Measurements from ENCODE around the gene PTPRG.

PTPRG gene

DNA sequence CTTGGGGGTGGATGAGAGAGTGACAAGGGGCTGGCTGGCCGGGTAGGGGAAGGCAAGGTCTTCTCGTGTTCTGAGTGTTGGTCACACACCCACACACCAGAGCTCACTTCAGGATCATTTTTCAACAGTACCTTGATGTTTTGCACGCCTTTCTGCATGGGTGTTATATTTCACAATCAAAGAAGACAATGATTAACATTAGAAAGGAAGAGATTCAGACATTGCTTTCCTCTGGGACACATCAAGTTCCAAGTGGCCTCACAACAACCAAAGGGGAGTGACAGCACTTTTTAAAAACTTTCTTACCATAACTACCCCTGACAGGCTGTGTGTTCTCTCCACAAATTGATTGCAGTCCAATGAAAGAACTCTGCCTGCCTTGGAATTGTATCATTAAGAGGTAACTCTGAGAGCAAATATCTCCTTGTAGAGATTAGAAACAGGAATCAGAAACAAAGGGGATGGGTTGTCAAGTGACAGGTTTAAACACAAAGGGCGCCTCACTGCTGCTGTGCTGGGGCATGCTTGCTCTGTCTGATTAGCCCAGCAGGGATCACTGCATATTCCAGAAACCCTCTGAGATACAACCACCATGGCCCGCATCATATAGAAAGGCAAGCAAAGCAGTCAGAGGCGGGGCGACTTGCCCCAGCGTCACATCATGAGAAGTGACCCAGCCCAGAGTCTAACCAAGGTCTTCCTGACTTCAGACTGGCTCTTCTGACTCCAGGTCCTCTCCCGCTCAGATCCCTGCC is 581.1 kb downstream of the PTPRG start:
- no peak for DNase-seq

DNA sequence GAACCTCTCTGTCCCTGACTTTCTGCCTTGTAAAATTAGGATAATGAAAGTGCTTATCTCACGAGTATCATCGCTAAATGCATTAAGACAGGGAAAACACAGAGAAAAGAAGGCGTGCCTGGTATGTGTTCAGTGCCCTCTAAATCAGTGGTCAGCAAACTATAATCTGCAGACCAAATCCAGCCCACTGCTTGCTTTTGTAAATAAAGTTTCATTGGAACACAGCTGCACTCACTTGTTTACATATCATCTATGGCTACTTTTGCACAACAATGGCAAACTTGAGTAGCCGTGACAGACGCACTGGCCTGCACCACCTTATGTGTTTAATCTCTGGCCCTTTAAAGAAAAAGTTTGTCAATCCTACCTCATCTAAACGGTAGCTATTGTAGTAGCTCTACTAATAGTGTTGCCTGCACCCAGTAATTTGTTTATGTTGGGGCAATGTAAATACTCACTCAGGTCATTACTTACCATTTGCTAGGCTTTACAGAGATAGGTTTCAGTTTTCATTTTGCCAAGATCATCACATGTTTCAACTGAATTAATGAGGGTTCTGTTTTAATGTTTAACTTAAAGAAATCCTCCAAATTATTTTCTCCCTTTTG is 582.6 kb downstream of the PTPRG start:
- no peak for DNase-seq

DNA sequence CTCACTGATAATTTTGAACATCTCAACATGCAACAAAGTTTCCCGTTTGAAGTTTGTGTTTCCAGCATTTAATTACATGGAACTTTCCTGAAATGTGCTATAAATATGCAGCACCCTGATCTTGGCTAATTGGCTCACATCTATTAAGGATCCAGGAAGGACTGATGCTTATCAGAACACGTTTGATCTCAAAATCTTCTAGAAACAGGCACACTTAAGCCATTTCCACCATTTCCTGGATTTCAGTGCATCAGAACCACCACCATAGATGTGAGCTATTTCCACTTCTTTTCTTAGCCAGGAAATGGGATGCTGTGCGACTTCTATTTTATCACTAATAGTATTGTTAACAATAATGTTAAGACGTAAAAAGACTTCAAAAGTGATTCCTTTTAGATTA is 583.1 kb downstream of the PTPRG start:
- DNase-seq, result no peak

DNA sequence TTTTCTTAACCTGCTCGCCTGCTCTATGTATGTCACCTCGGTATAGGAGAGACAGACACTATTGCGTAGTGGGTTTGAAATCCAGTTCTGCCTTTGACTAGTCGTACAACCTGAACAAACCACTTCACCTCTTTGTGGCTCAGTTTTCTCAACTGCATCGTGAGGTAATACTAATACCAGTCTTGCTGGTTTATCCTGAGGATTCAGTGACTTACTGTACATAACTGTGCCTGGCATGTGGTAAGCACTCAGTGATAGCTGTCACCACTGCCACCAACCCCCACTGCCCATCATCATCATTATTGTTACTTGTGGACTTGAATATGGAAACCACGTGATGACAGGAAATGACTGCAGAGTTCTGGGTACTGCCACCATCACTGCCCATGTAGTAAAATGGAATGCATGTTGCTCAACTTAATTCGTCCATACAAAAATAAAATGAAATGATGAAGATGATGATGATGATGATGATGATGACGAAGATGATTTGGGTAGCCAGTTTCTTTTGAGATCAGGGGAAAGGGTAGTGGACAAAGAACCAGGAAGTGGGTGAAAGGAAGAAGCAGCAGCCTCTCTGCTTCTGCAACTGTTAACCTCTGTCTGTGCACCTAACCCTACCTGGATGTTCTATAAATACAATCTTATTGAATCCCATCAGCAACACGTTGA is 583.9 kb downstream of the PTPRG start:
- DNase-seq, result no peak

DNA sequence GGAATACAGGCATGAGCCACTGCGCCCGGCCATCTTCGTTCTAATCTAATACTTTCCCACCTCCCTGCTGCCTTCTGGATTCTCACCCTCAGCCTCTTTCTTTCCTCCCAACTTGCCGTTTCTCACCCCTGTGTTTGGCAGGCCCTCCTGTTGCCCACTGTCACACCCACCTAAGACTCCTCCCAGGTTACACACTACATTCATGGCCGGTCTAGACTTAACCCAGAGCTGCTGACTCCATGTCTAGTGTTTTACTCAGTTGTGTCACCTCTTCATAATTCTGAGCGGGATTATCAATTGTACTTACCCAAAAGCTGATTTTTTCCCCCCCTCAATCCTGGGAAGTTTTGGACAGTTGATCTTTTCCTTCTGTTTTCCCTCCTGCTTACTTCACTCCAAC is 588.2 kb downstream of the PTPRG start:
- DNase-seq, result no peak

DNA sequence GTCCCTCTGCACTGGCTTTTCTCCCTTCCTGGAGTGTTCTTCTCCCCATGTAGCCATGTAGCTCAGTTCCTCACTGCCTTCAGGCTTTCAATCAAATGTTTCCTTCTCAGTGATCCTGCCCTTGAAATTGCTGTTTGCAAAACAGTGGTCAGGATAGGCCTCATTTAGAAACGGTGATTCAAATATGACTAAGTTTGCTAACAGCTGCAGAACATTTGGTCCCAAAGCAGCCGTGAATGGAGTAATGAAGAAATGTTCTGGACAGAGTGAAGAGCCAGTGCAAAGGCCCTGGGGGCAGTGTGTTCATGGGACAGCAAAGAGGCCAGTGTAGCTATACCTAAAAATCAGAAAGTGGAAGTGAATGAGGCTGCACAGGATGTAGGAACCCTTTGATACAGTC is 588.6 kb downstream of the PTPRG start:
- no peak for DNase-seq

DNA sequence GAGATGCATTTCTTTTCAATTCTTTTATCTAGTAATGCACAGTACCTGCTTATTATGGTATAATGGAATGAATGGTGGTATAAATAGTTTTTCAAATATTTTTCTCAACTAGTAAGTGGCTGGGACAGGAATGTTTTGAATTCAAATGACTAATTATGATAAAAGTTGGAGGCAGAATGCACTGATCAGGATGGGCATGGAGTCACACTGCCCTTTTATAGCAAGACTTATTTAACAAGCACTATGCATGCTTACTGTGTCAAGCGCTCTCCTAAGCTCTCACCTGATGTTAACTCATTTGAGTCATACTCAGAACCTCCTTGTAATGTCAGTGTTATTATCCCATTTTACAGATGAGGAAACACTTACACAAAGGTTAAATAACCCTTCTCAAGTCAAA is 590.2 kb downstream of the PTPRG start:
- DNase-seq, result no peak

DNA sequence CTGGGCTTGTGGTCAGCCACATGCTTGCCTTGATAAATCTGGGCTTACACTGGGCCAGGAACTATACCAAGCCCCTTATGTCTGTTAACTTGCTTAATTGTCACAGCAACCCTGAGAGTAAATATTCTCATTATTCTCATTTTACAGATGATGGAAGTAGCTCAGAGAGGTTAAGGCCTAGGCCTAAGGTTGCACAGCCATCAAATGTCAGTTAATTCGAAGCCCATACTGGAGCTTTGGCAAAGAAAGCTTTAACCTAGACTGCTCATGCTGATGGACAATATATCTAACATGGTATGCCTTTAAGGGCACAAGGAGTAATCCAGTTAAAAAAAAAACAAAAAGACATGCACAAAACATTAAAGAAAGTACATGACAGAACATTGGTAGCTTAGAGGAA is 591.9 kb downstream of the PTPRG start:
- no peak for DNase-seq

DNA sequence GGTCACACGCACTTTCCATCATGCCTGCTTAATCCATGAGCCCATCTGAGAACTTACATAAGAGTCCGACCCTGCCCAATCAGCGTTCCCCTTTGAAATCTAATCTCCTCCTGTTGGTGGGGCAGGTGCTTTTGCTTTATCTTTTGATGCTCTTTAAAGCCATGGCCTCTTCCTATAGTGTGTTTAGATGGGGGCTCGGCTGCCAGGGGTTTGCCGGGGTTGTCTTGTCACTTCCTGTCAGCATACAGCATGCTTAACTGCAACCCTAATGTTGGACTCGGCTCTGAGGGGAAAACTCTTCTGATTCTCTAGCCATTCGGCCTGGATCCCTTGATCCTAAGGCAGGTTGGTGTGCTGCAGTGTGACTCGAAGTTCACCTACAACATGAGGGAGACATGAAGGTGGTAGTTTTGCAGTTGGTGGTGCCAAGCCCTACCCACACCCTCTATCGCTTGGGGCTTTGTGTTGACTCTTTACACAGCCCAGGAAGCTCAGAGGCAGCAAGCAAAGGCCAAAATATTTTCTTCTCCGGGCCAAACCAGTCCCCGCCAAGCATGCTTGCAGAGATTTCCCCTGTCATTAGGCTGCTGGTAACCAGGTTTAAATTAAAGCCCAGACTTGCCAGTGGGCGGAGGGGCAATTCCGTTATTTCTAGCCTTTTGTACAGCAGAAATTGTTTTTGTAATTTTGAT is 593.2 kb downstream of the PTPRG start:
- DNase-seq, result no peak

DNA sequence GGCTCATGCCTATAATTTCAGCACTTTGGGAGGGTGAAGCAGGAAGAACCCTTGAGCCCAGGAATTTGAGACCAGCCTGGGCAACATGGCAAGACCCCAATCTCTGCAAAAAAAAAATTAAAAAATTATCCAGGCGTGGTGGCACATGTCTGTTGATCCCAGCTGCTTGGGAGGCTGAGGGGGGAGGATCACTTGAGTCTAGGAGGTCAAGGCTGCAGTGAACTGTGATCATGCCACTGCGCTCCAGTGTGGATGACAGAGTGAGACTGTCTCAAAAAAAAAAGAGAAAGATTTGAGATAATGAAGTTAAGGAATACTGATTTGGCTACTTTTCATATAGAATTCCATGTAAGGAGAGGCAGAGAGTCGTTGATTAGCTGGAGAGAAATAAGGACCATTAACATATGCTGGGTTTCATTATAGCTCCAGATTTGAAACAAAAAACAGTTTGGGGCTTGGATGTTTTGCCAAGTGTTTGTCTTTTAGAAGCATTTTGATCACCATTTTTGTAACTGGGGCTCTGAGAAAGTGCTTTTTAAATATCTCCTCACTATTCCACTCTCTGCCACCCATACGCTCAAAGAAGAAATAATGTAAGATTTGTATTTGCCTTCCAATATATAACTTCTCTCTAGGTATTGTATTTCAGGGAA is 597.8 kb downstream of the PTPRG start:
- no peak for DNase-seq

DNA sequence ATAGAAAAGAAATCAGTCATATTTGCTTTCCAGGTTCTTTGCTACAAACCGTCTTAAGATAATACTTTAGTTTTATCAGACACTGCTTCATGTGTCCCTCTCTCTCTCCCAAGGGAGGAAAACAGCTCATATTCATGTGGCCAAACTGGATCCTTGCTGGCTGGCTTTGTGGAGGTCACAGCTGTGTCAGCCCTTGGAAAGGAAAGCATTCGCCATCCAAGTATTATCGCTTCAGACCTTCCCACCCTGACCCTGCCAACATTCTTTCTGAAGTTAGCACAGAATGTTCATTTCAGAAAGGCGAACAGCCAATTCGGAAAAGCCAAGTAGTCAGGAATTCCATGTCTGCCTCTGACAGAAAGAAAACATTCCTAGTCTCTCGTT is 598.3 kb downstream of the PTPRG start:
- no peak for DNase-seq

DNA sequence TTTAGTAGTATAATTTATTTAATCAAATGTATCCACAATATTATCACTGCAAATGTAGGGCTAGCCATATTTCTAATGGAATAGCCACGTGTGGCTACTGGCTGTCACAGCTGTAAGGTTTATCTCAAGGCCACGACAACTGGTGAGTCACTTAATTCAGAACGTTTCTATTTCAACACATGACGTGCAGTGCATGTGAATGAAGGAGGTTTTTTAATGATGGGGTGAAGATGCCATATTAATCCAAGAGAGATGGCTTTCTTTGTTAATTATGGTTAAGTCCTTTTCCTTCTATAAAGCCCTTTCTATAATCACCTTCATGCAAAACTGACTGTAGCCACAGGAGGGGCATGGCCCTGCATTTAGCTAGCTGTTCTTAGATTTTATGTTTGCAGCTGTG is 600.0 kb downstream of the PTPRG start:
- no peak for DNase-seq

DNA sequence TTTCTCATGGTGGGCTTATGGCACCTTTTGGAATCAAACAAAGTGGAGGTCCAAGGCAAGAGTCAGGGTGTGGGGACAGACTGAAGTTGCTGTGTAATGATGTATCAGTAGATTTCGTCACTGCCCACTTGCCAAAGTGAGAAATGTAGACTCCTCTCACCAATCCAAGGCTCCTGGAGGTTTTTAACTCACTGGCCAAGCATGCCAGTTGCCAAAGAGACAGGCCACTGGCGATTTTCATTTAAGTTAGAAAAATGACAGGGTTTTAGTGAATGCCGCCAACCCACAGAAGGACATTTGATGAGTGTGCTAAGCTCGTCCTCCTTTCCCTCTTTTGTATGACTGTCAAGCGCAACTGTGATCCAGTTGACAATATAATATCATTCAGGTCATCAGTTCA is 602.8 kb downstream of the PTPRG start:
- no peak for DNase-seq

DNA sequence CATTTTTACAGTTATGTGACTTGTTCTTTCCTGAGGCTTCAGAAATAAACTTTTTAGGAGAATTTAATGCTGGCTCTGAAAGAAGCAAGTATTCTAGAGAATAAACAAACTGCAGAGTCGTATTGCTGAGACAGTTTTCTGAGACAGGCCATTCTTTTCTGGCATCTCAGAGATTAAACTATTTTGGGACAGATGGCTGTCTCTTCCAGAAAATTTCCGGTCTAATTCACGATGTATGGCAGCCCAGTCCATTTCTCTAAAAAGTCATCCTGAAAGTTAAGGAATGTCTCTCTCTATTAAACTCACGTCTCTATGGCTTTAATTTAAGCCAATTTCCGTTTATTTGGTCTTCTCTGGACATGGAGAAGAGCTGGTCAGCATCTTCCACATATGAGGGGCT is 603.4 kb downstream of the PTPRG start:
- DNase-seq, result no peak

DNA sequence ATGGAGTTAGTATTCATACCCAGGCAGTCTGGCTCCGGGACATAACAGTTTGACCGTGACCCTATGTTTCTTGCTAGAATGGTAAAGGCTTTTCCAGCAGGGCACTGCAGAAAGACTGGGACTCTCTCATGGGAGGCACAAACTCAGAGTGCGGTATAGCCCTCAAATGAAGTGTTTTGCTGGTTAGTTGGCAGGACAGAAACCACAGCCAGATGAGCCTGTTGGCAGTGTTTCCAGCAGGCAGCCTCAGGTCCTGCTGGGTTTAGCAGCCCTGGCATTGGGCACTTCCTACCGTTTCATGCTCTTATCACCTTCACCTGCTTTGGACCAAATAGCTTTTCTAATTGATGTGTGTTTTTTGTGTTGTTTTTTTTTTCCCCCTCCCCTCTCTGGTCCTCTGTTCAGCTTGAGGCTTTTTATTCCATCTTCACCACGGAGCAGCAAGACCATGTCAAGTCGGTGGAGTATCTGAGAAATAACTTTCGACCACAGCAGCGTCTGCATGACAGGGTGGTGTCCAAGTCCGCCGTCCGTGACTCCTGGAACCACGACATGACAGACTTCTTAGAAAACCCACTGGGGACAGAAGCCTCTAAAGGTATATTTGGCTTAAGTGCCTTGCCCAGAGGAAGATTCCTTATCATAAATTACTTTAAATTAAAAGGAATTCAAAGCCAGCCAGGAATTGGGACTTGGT is 606.3 kb downstream of the PTPRG start:
- no peak for DNase-seq

DNA sequence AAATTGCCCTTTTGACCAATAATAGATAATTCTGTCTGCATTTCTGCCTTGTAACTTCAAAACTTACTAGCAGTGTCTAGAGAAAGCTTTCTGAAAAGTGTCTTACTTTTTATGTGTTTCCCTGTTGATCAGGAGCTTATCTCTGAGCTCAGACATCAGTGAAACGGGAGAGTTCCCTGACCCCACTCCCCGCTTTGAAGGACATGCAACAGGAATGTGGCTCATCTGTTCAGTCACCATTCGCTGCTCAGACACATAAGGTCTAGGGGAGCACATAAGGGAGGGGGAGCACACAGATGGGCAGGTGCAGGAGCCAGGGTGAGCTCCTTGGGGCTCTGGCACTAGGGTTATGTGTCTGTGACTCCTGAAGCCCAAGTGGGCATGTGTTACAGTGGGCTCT is 607.0 kb downstream of the PTPRG start:
- no peak for DNase-seq

DNA sequence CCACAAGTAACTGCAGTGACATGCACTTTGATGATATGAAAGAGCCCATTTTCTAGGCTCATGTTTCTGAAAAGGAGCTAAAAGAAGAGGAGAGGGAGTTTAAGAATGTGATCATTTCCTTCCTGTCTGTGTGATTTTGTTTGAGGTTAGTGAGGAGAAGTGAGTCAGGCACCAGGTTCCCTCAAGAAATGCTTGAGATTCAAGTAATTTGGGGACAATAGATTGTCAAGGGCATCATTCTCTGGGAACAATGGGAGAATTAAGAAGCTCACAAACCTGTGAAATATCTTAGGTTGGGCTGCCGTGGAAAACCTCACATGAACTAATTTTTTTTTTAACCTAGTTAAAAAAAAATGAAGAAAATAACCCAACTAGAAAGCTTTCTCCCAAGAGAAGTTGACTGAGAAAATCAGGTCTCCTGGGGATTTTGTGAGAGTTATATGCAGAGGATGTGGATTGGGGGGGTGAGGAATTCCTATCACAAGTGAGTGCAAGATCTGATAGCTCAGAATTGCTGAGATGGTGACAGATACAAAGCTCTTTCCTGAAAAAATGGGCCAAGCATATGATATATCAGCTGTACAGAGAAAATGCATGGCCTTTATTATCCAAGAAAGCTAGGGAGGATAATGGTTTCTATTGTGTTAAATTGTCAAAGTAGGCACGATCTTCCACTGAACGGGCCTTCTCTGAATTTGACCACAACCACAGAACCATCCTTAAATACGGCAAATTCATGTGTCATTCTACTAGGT is 608.7 kb downstream of the PTPRG start:
- no peak for DNase-seq

DNA sequence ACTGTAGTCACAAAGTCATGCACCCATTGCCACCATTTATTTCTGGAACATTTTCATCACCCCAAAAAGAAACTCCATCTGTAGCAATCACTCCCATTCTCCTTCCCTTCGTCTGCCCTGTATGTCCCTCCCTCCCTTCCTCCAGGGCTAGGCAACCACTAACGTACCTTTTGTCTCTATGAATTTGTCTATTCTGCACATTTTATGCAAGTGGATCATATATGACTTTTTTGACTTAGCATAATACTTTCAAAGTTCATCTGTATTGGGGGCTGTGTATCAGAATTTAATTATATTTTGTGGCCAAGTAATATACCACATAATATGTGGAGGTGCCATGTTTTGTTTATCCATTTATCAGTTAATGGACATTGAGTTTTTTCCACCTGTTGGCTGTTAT is 610.4 kb downstream of the PTPRG start:
- no peak for DNase-seq

DNA sequence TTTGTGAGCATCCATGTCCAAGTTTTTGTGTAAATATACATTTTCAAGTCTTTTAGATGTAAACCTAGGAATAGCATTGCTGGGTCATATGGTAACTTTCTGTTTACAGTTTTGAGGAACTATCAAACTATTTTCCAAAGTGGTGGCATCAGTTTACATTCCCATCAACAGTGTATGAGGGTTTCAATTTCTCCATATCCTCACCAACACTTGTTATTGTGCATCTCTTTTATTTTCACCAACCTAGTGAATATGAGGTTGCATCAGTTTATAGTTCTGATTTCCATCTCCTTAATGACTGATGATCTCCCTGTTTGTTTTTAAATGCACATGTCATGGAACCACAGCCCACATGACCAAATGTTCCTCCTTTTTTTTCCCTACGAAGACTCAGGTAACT is 610.8 kb downstream of the PTPRG start:
- DNase-seq, result no peak

DNA sequence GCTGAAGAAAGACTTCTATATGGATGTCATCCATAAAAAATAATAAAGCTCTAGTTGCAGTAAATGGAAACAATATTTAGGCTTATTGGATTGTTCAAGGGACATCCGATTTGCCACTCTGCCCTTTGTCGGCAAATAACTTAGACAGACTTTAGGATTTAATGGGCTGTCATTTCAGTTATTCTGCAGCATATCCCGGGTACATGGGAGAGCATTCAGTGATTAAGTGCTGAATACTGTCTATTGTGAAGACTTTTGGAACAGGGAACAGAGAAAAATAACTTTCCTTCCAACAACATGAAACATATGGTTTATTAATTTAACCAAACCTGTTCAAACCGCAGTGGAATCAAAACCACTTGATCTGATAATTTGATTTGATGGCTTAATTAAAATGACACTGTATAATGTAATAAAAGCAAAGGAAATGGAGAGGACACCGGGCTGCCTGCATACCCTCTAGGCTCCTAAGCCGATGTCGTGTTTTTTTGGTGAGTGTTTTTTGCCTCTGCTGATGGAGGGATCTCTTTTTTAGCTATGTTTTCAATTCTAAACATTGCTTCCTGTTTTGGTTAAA is 612.7 kb downstream of the PTPRG start:
- DNase-seq, result no peak

DNA sequence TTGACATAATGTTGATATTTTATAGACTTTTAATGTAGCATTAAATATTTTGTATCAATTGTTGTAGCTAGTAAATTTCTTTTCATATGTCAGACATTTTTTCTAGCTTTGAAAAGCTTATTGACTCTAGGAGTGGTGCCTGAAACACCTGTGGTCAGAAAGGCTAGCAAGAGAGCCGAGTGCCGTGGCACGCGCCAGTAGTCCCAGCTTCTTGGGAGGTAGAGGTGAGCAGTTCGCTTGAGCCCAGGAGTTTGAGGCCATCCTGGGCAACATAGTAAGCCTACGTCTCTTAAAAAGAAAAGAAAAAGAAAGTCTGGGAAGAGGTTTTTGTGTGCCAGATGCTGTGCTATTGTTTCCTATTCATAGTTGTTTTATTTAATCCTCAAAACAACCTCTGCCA is 613.8 kb downstream of the PTPRG start:
- no peak for DNase-seq

DNA sequence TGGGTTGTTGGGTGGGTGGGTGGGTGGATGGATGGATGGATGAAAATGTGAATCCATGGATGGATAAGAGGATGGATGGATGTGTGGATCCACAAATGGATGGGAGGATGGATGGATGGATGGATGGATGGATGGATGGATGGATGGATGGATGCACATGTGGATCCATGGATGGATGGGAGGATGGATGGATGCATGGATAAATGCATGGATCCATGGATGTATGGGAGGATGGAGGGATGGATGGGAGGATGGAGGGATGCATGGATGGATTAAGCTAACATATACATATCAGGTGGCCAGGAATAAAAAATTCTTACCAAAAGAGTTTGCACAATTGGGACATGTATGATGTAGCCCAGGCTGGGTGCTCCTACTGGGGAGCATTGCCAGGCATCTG is 616.7 kb downstream of the PTPRG start:
- no peak for DNase-seq
